Measurements from ENCODE around the gene RAPGEF1.
A peak's percentile ranks its signal among the peaks of the same experiment; 100 is the strongest.

RAPGEF1 gene

GRCh38 chr9:131701436-131701781, 38.5 kb downstream of the RAPGEF1 start:
- TF ChIP-seq, protein P1, sequence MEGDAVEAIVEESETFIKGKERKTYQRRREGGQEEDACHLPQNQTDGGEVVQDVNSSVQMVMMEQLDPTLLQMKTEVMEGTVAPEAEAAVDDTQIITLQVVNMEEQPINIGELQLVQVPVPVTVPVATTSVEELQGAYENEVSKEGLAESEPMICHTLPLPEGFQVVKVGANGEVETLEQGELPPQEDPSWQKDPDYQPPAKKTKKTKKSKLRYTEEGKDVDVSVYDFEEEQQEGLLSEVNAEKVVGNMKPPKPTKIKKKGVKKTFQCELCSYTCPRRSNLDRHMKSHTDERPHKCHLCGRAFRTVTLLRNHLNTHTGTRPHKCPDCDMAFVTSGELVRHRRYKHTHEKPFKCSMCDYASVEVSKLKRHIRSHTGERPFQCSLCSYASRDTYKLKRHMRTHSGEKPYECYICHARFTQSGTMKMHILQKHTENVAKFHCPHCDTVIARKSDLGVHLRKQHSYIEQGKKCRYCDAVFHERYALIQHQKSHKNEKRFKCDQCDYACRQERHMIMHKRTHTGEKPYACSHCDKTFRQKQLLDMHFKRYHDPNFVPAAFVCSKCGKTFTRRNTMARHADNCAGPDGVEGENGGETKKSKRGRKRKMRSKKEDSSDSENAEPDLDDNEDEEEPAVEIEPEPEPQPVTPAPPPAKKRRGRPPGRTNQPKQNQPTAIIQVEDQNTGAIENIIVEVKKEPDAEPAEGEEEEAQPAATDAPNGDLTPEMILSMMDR (IDR thresholded peaks at IDR 0.05; ENCODE audit: low read depth, low read length, missing control alignments), result no peak
- in situ Hi-C loops (cut with HindIII; ENCODE audit: low sequenced_read_pairs), result no loop called here
- DNase-seq (ENCODE audit: low read depth), result no peak
- H3K4me3 ChIP-seq (ENCODE audit: low read depth, low read length), result no peak overlapping the region

DNA sequence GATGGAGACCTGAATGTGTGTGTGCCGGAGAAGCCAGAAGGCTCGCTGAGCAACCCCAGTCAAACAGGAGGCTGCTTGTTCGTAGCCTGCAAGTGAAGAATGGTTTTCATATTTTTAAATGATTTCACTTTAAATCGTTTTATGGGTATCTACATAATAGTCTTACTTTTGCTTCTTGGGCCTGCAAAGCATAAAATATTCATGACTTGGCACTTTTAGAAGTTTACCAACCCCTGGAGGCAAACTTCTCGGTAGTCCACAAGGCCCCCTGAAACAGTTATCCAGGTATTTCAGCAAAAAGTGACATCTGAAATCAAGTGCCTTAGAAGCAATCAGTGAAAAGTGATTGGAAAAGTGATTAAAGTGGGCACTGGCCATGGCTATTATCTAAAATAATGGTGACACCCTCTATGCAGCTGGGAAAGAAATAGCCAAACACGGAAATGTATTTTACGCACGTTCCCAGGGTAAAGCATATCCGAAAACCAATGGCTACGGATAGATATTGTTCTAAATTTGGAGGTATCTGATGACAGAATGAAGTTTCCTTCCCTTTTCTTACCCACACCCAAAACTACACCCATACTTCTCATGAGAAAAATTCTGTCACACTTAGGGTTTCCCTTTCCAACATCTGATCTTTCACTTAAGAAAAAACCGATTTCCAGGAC, 39.0 kb downstream of the RAPGEF1 start:
- no peak overlapping the region for H3K4me3 ChIP-seq (ENCODE audit: low read depth, low read length)
- DNase-seq (ENCODE audit: low read depth), result no peak
- in situ Hi-C loops (cut with HindIII; ENCODE audit: low sequenced_read_pairs), result no loop called here
- TF ChIP-seq, protein P1 (IDR thresholded peaks at IDR 0.05; ENCODE audit: low read depth, low read length, missing control alignments), result no peak

- no peak for DNase-seq (ENCODE audit: low read depth)
- TF ChIP-seq, protein P1 (IDR thresholded peaks at IDR 0.05; ENCODE audit: low read depth, low read length, missing control alignments), result no peak
- in situ Hi-C loops (cut with HindIII; ENCODE audit: low sequenced_read_pairs), result no loop called here
- no peak overlapping the region for H3K4me3 ChIP-seq (ENCODE audit: low read depth, low read length)
Observed at GRCh38 chr9:131700076-131700475, 39.8 kb downstream of the RAPGEF1 start.

DNA sequence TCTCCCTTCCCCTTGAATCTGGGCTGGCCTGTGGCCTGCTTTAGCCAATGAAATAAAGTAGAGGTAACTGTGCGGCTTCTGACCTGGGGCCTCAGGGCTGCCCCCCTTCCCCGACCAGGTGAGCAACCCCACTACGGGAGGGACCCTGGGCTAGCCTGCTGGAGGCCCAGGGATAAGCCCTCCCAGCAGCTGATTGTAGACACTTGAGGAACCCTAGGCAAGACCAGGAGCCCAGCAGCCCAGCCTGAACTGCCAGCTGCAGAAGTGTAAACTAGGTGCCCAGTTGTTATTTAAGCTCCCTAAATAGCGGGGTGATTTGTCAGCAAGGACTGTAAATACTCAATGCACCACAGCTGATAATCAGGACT, 41.3 kb downstream of the RAPGEF1 start:
- in situ Hi-C loops (cut with HindIII; ENCODE audit: low sequenced_read_pairs), result no loop called here
- TF ChIP-seq, protein P1 (IDR thresholded peaks at IDR 0.05; ENCODE audit: low read depth, low read length, missing control alignments), result no peak
- DNase-seq (ENCODE audit: low read depth), result no peak
- no peak overlapping the region for H3K4me3 ChIP-seq (ENCODE audit: low read depth, low read length)

GRCh38 chr9:131697908-131698617, 41.8 kb downstream of the RAPGEF1 start:
- in situ Hi-C loops (cut with HindIII; ENCODE audit: low sequenced_read_pairs), result no loop called here
- TF ChIP-seq, protein P1 (IDR thresholded peaks at IDR 0.05; ENCODE audit: low read depth, low read length, missing control alignments), result no peak
- H3K4me3 ChIP-seq (ENCODE audit: low read depth, low read length), result no peak overlapping the region
- no peak for DNase-seq (ENCODE audit: low read depth)

GRCh38 chr9:131697097-131697496, 42.8 kb downstream of the RAPGEF1 start:
- no peak overlapping the region for H3K4me3 ChIP-seq (ENCODE audit: low read depth, low read length)
- TF ChIP-seq, protein P1 (IDR thresholded peaks at IDR 0.05; ENCODE audit: low read depth, low read length, missing control alignments), result peak; percentile 41
- in situ Hi-C loops (cut with HindIII; ENCODE audit: low sequenced_read_pairs), result no loop called here
- peak; percentile 40 for DNase-seq (ENCODE audit: low read depth)

Measured in astrocyte of the cerebellum (primary cell).